WTC11 (cell line): ENCODE results near the gene INO80. TPM values are rescaled to one million over a fixed set of nuclear protein-coding genes. Genes with fewer than 3 reads are reported as not detected.

Experiments used
- ATAC-seq: fragments of 200-7000 bp; cut with Tn5 transposase; 2 replicates; pipeline ENCODE4 v1.10.0; 2021; ENCODE audit warnings: mild to moderate bottlenecking, moderate library complexity
- CTCF ChIA-PET: fragments of 300-600 bp; sonication (Branson Sonifier 250); formaldehyde crosslinking; loops from one replicate; lab custom pipeline; 2021; ENCODE audit warnings: antibody characterized with exemption; lab: Charles Lee
- POLR2A ChIA-PET: fragments of 350-600 bp; sonication (Branson Sonifier 250); formaldehyde crosslinking; loops from one replicate; lab custom pipeline; 2021; ENCODE audit warnings: antibody characterized with exemption; lab: Charles Lee
- DNase-seq: peaks from one replicate; pipeline ENCODE4 v3.0.0; 2021; ENCODE audit warnings: low spot score
- H3K27ac Mint-ChIP-seq: 2 replicates; pipeline ENCODE4 v1.8.0; 2021; ENCODE audit warnings: mixed read lengths
- H3K27me3 Mint-ChIP-seq: 2 replicates; pipeline ENCODE4 v1.8.0; 2021; ENCODE audit warnings: low read depth, mild to moderate bottlenecking, moderate library complexity, mixed read lengths
- H3K36me3 Mint-ChIP-seq: 2 replicates; pipeline ENCODE4 v1.8.0; 2021; ENCODE audit warnings: mixed read lengths
- H3K4me1 Mint-ChIP-seq: 2 replicates; pipeline ENCODE4 v1.8.0; 2022; ENCODE audit warnings: mixed read lengths
- H3K4me3 Mint-ChIP-seq: 2 replicates; pipeline ENCODE4 v1.8.0; 2021; ENCODE audit warnings: mild to moderate bottlenecking, moderate library complexity, mixed read lengths
- H3K9me3 Mint-ChIP-seq: 2 replicates; pipeline ENCODE4 v1.8.0; 2021; ENCODE audit warnings: mixed read lengths
- ATF1 ChIP-seq: sonication (generic); formaldehyde crosslinking; IDR thresholded peaks from 2 replicates; pipeline ENCODE4 v1.8.1; 2023; ENCODE audit warnings: mild to moderate bottlenecking, moderate library complexity, missing genetic modification reagents
- MAX ChIP-seq: sonication (generic); formaldehyde crosslinking; IDR thresholded peaks from 2 replicates; pipeline ENCODE4 v1.8.0; 2022; ENCODE audit warnings: mild to moderate bottlenecking, missing genetic modification reagents
- MXD4 ChIP-seq: fragments of 250-450 bp; sonication (Bioruptor Pico); IDR thresholded peaks from 2 replicates; pipeline ENCODE4 v1.8.0; 2021; ENCODE audit warnings: mild to moderate bottlenecking, moderate library complexity, borderline replicate concordance
- NFATC4 ChIP-seq: fragments of 250-450 bp; sonication (Bioruptor Pico); IDR thresholded peaks from 2 replicates; pipeline ENCODE4 v1.9.0; 2021; ENCODE audit warnings: mild to moderate bottlenecking
- NFE2L1 ChIP-seq: sonication (generic); formaldehyde crosslinking; IDR thresholded peaks from 2 replicates; pipeline ENCODE4 v1.8.1; 2023; ENCODE audit warnings: missing genetic modification reagents
- NFYB ChIP-seq: sonication (generic); formaldehyde crosslinking; conservative IDR thresholded peaks from 2 replicates; pipeline ENCODE4 v1.8.0; 2022; ENCODE audit warnings: low read depth, missing genetic modification reagents
- PREB ChIP-seq: sonication (generic); formaldehyde crosslinking; IDR thresholded peaks from 2 replicates; pipeline ENCODE4 v1.8.1; 2022; ENCODE audit warnings: mild to moderate bottlenecking, missing genetic modification reagents, moderate library complexity, borderline replicate concordance
- TP53 ChIP-seq: sonication (generic); formaldehyde crosslinking; IDR thresholded peaks from 2 replicates; pipeline ENCODE4 v1.8.1; 2023; ENCODE audit warnings: mild to moderate bottlenecking, missing genetic modification reagents
- ZBTB21 ChIP-seq: sonication (generic); formaldehyde crosslinking; IDR thresholded peaks from 2 replicates; pipeline ENCODE4 v1.8.1; 2023; ENCODE audit warnings: mild to moderate bottlenecking, missing genetic modification reagents, borderline replicate concordance
- ZNF219 ChIP-seq: sonication (generic); formaldehyde crosslinking; IDR thresholded peaks from 2 replicates; pipeline ENCODE4 v1.8.0; 2023; ENCODE audit warnings: missing genetic modification reagents, mild to moderate bottlenecking, borderline replicate concordance
- ZNF232 ChIP-seq: sonication (generic); formaldehyde crosslinking; IDR thresholded peaks from 2 replicates; pipeline ENCODE4 v1.8.0; 2022; ENCODE audit warnings: mild to moderate bottlenecking, missing genetic modification reagents
- ZNF263 ChIP-seq: sonication (generic); formaldehyde crosslinking; IDR thresholded peaks from 2 replicates; pipeline ENCODE4 v1.8.1; 2022; ENCODE audit warnings: low read depth, mild to moderate bottlenecking, moderate library complexity, missing genetic modification reagents
- ZNF396 ChIP-seq: fragments of 250-450 bp; sonication (Bioruptor Pico); IDR thresholded peaks from 2 replicates; pipeline ENCODE4 v1.8.0; 2021; ENCODE audit warnings: mild to moderate bottlenecking, moderate library complexity, borderline replicate concordance
- ZNF423 ChIP-seq: fragments of 250-450 bp; sonication (Bioruptor Pico); IDR thresholded peaks from 2 replicates; pipeline ENCODE4 v2.1.2; 2022; ENCODE audit warnings: mild to moderate bottlenecking, moderate library complexity
- ZSCAN18 ChIP-seq: fragments of 250-450 bp; sonication (Bioruptor Pico); IDR thresholded peaks from 2 replicates; pipeline ENCODE4 v2.1.2; 2022; ENCODE audit warnings: mild to moderate bottlenecking, moderate library complexity
- total RNA-seq: library from RNA; stranded (reverse); gene quantifications from 3 replicates; pipeline ENCODE4 v1.2.3, GENCODE V29; 2021
- TF ChIP-seq, protein P1 (sequence below): sonication (generic); formaldehyde crosslinking; conservative IDR thresholded peaks from 2 replicates; pipeline ENCODE4 v1.8.1; 2022; ENCODE audit warnings: mild to moderate bottlenecking, missing genetic modification reagents
- TF ChIP-seq, protein P2 (sequence below): sonication (generic); formaldehyde crosslinking; IDR thresholded peaks from 2 replicates; pipeline ENCODE4 v1.8.1; 2023; ENCODE audit warnings: mild to moderate bottlenecking, missing genetic modification reagents, moderate library complexity
- TF ChIP-seq, protein P3 (sequence below): sonication (generic); formaldehyde crosslinking; IDR thresholded peaks from 2 replicates; pipeline ENCODE4 v1.8.1; 2022; ENCODE audit warnings: low read depth, mild to moderate bottlenecking, moderate library complexity, missing genetic modification reagents, borderline replicate concordance
- TF ChIP-seq, protein P4 (sequence below): fragments of 250-450 bp; sonication (Bioruptor Pico); IDR thresholded peaks from 2 replicates; pipeline ENCODE4 v1.8.0; 2021; ENCODE audit warnings: mild to moderate bottlenecking
- TF ChIP-seq, protein P5 (sequence below): sonication (generic); formaldehyde crosslinking; IDR thresholded peaks from 2 replicates; pipeline ENCODE4 v1.8.1; 2023; ENCODE audit warnings: mild to moderate bottlenecking, missing genetic modification reagents, borderline replicate concordance

Gene INO80
- total RNA-seq, 1 experiment from 2014 or later: 20.6 TPM

- Mint-ChIP-seq H3K36me3 (peaks cover 17% of the 10 kb centered on the region), H3K4me3 (no peak overlapping the region), H3K27me3 (no peaks in the 10 kb centered on the region), H3K9me3 (no peaks in the 10 kb centered on the region), H3K27ac (no peak overlapping the region), H3K4me1 (no peaks in the 10 kb centered on the region)
- ATAC-seq (no peak), DNase-seq (no peak)
- no peak for TF ChIP-seq NFATC4 (CRISPR knock-in tag)
- no peak for TF ChIP-seq ZNF232 (CRISPR knock-in tag)
- no peak for TF ChIP-seq NFYB (CRISPR knock-in tag)
- TF ChIP-seq ZSCAN18: no peak
- TF ChIP-seq, protein P1, sequence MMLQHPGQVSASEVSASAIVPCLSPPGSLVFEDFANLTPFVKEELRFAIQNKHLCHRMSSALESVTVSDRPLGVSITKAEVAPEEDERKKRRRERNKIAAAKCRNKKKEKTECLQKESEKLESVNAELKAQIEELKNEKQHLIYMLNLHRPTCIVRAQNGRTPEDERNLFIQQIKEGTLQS (CRISPR knock-in tag): no peak
- no peak for TF ChIP-seq ZNF396 (CRISPR knock-in tag)
- no peak for TF ChIP-seq MXD4 (CRISPR knock-in tag)
- CTCF ChIA-PET: interaction anchor here (0.7 kb wide), 1 partner anchor 72 kb away, joined by 4 read pairs; no protein-coding TSS in a partner anchor
- POLR2A ChIA-PET: interaction anchor here (0.6 kb wide), 1 partner anchor 332 kb away, joined by 3 read pairs; no protein-coding TSS in a partner anchor
Measured at GRCh38 chr15:41004490-41004889, 111.6 kb downstream of the INO80 start.

DNA sequence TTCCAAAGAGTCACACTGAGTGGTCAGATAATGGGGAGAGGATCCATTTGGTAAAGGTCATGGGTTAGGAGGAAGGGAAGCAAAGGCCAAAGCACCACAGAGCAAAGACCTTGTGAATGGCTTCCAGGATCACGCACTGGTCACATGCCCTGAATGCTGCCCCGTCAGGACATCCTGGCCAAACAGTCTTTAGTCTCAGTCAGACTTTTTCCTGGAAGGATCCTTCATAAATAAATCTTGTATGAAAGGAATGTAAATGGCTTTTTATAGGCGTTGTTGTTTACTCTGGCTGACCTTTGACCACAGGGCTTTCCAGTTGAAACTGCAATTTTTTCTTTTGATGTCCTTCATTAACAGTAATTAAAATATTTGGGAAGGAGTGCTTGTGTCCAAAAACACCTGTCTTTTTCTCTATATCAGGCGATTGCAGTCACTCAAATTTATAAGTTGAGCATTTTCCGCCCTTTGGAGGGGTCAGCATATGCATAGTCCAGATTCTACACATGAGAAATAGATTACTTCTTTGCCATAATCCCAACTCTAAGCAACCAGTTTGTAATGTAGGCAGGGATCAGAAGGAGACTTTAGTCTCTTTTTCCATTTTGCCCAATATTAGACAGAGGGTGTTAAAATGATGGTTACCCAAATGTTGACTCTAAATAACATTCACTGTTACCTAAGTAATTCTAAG lies 114.4 kb downstream of the INO80 start:
- H3K9me3 Mint-ChIP-seq: no peaks in the 10 kb centered on the region
- peaks cover 29% of the 10 kb centered on the region for H3K36me3 Mint-ChIP-seq
- ChIA-PET POLR2A (no interaction called here), CTCF (no interaction called here)
- H3K4me1 Mint-ChIP-seq: no peaks in the 10 kb centered on the region
- ATAC-seq: no peak
- H3K27me3 Mint-ChIP-seq: no peaks in the 10 kb centered on the region
- no peak for DNase-seq
- peak overlapping the region; percentile 76; the same call in 1 of the 2 replicates for H3K27ac Mint-ChIP-seq
- no peak overlapping the region for H3K4me3 Mint-ChIP-seq
- TF ChIP-seq ZNF219 (CRISPR knock-in tag) (no peak), TP53 (CRISPR knock-in tag) (no peak), ZNF423 (no peak), ZBTB21 (CRISPR knock-in tag) (no peak), ATF1 (CRISPR knock-in tag) (no peak), MAX (CRISPR knock-in tag) (no peak), NFE2L1 (no peak)
- TF ChIP-seq, protein P2, sequence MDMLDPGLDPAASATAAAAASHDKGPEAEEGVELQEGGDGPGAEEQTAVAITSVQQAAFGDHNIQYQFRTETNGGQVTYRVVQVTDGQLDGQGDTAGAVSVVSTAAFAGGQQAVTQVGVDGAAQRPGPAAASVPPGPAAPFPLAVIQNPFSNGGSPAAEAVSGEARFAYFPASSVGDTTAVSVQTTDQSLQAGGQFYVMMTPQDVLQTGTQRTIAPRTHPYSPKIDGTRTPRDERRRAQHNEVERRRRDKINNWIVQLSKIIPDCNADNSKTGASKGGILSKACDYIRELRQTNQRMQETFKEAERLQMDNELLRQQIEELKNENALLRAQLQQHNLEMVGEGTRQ (CRISPR knock-in tag): no peak
- TF ChIP-seq, protein P3, sequence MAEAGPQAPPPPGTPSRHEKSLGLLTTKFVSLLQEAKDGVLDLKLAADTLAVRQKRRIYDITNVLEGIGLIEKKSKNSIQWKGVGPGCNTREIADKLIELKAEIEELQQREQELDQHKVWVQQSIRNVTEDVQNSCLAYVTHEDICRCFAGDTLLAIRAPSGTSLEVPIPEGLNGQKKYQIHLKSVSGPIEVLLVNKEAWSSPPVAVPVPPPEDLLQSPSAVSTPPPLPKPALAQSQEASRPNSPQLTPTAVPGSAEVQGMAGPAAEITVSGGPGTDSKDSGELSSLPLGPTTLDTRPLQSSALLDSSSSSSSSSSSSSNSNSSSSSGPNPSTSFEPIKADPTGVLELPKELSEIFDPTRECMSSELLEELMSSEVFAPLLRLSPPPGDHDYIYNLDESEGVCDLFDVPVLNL: no peak
- TF ChIP-seq, protein P4, sequence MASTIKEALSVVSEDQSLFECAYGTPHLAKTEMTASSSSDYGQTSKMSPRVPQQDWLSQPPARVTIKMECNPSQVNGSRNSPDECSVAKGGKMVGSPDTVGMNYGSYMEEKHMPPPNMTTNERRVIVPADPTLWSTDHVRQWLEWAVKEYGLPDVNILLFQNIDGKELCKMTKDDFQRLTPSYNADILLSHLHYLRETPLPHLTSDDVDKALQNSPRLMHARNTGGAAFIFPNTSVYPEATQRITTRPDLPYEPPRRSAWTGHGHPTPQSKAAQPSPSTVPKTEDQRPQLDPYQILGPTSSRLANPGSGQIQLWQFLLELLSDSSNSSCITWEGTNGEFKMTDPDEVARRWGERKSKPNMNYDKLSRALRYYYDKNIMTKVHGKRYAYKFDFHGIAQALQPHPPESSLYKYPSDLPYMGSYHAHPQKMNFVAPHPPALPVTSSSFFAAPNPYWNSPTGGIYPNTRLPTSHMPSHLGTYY: no peak

GRCh38 chr15:40999190-40999589 lies 116.9 kb downstream of the INO80 start:
- ATAC-seq (no peak), DNase-seq (no peak)
- Mint-ChIP-seq H3K27me3 (no peaks in the 10 kb centered on the region), H3K4me1 (no peaks in the 10 kb centered on the region), H3K4me3 (no peak overlapping the region), H3K9me3 (no peaks in the 10 kb centered on the region), H3K36me3 (peaks cover 32% of the 10 kb centered on the region), H3K27ac (no peak overlapping the region)
- POLR2A ChIA-PET: no interaction called here
- CTCF ChIA-PET: interaction anchor here (1.1 kb wide), 1 partner anchor 68 kb away, joined by 3 read pairs; no protein-coding TSS in a partner anchor
- TF ChIP-seq ZNF263: no peak
- no peak for TF ChIP-seq MXD4 (CRISPR knock-in tag)
- TF ChIP-seq, protein P5, sequence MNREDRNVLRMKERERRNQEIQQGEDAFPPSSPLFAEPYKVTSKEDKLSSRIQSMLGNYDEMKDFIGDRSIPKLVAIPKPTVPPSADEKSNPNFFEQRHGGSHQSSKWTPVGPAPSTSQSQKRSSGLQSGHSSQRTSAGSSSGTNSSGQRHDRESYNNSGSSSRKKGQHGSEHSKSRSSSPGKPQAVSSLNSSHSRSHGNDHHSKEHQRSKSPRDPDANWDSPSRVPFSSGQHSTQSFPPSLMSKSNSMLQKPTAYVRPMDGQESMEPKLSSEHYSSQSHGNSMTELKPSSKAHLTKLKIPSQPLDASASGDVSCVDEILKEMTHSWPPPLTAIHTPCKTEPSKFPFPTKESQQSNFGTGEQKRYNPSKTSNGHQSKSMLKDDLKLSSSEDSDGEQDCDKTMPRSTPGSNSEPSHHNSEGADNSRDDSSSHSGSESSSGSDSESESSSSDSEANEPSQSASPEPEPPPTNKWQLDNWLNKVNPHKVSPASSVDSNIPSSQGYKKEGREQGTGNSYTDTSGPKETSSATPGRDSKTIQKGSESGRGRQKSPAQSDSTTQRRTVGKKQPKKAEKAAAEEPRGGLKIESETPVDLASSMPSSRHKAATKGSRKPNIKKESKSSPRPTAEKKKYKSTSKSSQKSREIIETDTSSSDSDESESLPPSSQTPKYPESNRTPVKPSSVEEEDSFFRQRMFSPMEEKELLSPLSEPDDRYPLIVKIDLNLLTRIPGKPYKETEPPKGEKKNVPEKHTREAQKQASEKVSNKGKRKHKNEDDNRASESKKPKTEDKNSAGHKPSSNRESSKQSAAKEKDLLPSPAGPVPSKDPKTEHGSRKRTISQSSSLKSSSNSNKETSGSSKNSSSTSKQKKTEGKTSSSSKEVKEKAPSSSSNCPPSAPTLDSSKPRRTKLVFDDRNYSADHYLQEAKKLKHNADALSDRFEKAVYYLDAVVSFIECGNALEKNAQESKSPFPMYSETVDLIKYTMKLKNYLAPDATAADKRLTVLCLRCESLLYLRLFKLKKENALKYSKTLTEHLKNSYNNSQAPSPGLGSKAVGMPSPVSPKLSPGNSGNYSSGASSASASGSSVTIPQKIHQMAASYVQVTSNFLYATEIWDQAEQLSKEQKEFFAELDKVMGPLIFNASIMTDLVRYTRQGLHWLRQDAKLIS (CRISPR knock-in tag): no peak
- no peak for TF ChIP-seq PREB (CRISPR knock-in tag)
